Psoas muscle (tissue), 8 donors: ENCODE measurements around the gene PNLIPRP3. TPM values are rescaled to one million over a fixed set of nuclear protein-coding genes. Genes with fewer than 3 reads are reported as not detected.

Experiments used
- ATAC-seq, 4 donors: fragments of 200-7000 bp; cut with Tn5 transposase; one replicate each; pipeline ENCODE4 v1.9.1; 2020; ENCODE audit warnings: moderate library complexity in 3 of 4, mild to moderate bottlenecking in 2 of 4
- DNase-seq, 2 donors: peaks; one replicate each; pipeline ENCODE4 v3.0.0-alpha.2; 2020
- H3K27ac ChIP-seq: fragments of 200-600 bp; one replicate; pipeline ENCODE4 v1.8.0; 2022
- H3K27me3 ChIP-seq, 3 donors: fragments of 200-600 bp in 1 of 3; one replicate each; pipeline versions ENCODE4 v1.6.1 to v1.8.0; 2013 to 2022; ENCODE audit warnings: low read length in 2 of 3, mild to moderate bottlenecking in 2 of 3, moderate library complexity in 1 of 3; ENCODE audit not compliant: insufficient read depth in 3 of 3
- H3K36me3 ChIP-seq, 2 donors: fragments of 200-600 bp in 1 of 2; one replicate each; pipeline versions ENCODE4 v1.6.1 to v1.8.0; 2013 to 2022; ENCODE audit warnings: low read depth in 1 of 2, mild to moderate bottlenecking in 1 of 2, moderate library complexity in 1 of 2; ENCODE audit not compliant: insufficient read depth in 1 of 2
- H3K4me1 ChIP-seq: fragments of 200-600 bp; one replicate; pipeline ENCODE4 v1.8.0; 2022
- H3K4me3 ChIP-seq: fragments of 200-600 bp; one replicate; pipeline ENCODE4 v1.8.0; 2022; ENCODE audit warnings: mild to moderate bottlenecking
- H3K9me3 ChIP-seq: fragments of 200-600 bp; one replicate; pipeline ENCODE4 v1.8.0; 2022
- WGBS, 3 donors: extraction: QIAGEN DNeasy Blood & Tissue Kit; methylation state at CpG; one replicate each; pipeline versions ENCODE4 v1.1.6 to v1.1.7; 2013; 5-methylcytosine and 5-hydroxymethylcytosine counted together
- intact Hi-C, 2 donors: fragments of 100-400 bp; cut with DNase I; formaldehyde crosslinking; loops; one replicate each; pipeline versions ENCODE4 v1.11.0 to v1.14.2; 2022
- polyA plus RNA-seq, 3 donors: library from polyadenylated mRNA; stranded (reverse); fragments of 200-250 nt; gene quantifications; one replicate each; pipeline ENCODE4 v1.2.3, GENCODE V29; 2013
- total RNA-seq, 4 donors: library from RNA; stranded (reverse); fragmentation: NEBNext Ultra II Directional in 2 of 4; extraction: Animal tissue kit (Norgen Biotek cat#: 25700) in 2 of 4; gene quantifications; one replicate each; pipeline versions ENCODE4 v1.2.1 to v1.2.4, GENCODE V29; 2021 to 2023
- TF ChIP-seq, protein P1 (sequence below): fragments of 200-600 bp; IDR thresholded peaks from one replicate; pipeline ENCODE4 v1.8.0; 2022; ENCODE audit warnings: antibody characterized with exemption
- donor health status: healthy with polysubstance abuse.
- donor health status: DM: no; HTN: no; CAD: no; lungs with moderate emphysema.
- donor health status: Bipolar disorder and iron deficiency.
- donor health status: healthy.
- donor health status: DM: yes; HTN: yes; CAD: no.
- donor health status: DM: no; HTN: no; CAD: no.
- donor health status: DM: no; HTN: no; CAD: no.
- donor health status: DM: yes; HTN: yes; CAD: no.

PNLIPRP3 gene
- total and polyA plus RNA-seq, 7 donors = not detected

GRCh38 chr10:116452338-116452720 is 24.7 kb downstream of the PNLIPRP3 start:
- Histone ChIP-seq H3K27ac (no peak overlapping the region), H3K27me3 (no peaks in the 10 kb centered on the region), H3K4me3 (no peak overlapping the region), H3K4me1 (no peaks in the 10 kb centered on the region), H3K36me3 (no peaks in the 10 kb centered on the region), H3K9me3 (no peaks in the 10 kb centered on the region)
- ATAC-seq = no peak
- no peak for DNase-seq
- intact Hi-C loops = no loop called here
- TF ChIP-seq, protein P1, sequence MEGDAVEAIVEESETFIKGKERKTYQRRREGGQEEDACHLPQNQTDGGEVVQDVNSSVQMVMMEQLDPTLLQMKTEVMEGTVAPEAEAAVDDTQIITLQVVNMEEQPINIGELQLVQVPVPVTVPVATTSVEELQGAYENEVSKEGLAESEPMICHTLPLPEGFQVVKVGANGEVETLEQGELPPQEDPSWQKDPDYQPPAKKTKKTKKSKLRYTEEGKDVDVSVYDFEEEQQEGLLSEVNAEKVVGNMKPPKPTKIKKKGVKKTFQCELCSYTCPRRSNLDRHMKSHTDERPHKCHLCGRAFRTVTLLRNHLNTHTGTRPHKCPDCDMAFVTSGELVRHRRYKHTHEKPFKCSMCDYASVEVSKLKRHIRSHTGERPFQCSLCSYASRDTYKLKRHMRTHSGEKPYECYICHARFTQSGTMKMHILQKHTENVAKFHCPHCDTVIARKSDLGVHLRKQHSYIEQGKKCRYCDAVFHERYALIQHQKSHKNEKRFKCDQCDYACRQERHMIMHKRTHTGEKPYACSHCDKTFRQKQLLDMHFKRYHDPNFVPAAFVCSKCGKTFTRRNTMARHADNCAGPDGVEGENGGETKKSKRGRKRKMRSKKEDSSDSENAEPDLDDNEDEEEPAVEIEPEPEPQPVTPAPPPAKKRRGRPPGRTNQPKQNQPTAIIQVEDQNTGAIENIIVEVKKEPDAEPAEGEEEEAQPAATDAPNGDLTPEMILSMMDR = no peak

DNA sequence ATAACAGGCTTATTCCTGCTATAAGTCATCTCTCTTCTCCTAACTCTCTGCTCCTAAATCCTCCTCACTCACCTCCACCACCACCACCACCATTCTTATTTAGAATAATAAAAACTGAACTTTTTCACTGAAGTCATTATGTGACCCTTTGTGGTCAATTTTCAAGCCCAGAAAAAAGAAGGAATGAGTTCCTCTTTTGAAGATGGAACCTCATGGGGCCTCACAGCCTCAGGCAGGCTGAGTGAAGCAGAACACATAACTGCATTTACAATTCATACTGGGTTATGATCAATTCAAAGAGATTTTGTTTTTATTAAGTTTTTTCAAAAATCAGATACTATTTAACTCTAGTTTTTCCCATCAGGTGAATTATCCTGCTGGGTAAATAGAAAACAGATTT is 29.8 kb downstream of the PNLIPRP3 start:
- no peaks in the 10 kb centered on the region for H3K36me3 ChIP-seq
- intact Hi-C loops = no loop called here
- DNase-seq (no peak), ATAC-seq (no peak)
- TF ChIP-seq, protein P1 = no peak
- H3K27me3 ChIP-seq = no peaks in the 10 kb centered on the region
- no peaks in the 10 kb centered on the region for H3K4me1 ChIP-seq
- no peaks in the 10 kb centered on the region for H3K9me3 ChIP-seq
- no peak overlapping the region for H3K27ac ChIP-seq
- no peak overlapping the region for H3K4me3 ChIP-seq

DNA sequence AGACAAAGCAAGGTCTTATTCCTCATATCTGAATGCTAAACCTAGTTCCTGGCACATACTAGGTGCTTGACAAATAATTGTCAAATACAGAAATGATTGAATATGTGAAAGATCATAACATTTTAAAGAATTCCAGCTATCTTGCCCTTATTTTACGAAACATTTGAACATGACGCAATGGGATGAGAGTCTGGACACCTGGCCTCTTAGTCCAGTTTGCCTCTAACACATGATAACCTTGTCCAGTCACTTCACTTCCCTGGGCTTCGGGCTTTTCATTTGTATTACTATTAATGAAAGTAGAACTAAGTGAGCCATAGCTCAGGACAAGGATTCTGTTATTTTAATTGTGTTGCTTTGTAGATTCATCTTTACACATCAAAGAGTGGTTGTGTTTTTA is 32.6 kb downstream of the PNLIPRP3 start:
- intact Hi-C loops = no loop called here
- DNase-seq (no peak), ATAC-seq (no peak)
- H3K4me1 ChIP-seq = no peaks in the 10 kb centered on the region
- no peaks in the 10 kb centered on the region for H3K36me3 ChIP-seq
- no peak overlapping the region for H3K4me3 ChIP-seq
- H3K9me3 ChIP-seq = no peaks in the 10 kb centered on the region
- WGBS, 3 donors = 85 to 89% (median 87%) methylated on average over 3 of the region's 3 CpGs
- H3K27me3 ChIP-seq = no peaks in the 10 kb centered on the region
- H3K27ac ChIP-seq = no peak overlapping the region
- TF ChIP-seq, protein P1 = no peak

DNA sequence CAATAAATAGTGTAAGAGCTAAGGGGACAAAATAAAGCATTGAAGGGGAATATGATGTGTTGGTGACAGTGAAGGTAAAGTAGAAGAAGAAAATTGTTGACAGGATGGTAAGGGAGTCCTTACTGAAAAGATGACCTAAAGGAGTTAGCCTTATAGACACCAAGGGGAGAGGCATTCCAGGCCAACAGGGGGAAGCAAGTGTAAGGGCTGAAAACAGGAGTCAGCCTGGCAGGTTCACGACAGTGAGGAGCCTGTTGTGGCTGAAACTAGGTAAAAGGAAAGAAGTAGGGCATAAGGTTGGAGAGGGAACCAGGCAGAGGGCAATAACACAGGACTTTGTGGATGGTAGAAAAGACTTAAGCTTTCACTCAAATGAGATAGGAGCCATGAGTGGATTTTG is 34.0 kb downstream of the PNLIPRP3 start:
- intact Hi-C loops = no loop called here
- Histone ChIP-seq H3K27me3 (no peaks in the 10 kb centered on the region), H3K36me3 (no peaks in the 10 kb centered on the region), H3K27ac (no peak overlapping the region), H3K4me1 (no peaks in the 10 kb centered on the region), H3K9me3 (no peaks in the 10 kb centered on the region), H3K4me3 (no peak overlapping the region)
- ATAC-seq (no peak), DNase-seq (no peak)
- TF ChIP-seq, protein P1 = no peak
- 21 to 33% (median 29%) methylated on average over 1 of the region's 1 CpG for WGBS, 3 donors

- no peaks in the 10 kb centered on the region for H3K9me3 ChIP-seq
- intact Hi-C loops = no loop called here
- H3K4me3 ChIP-seq = no peak overlapping the region
- WGBS, 3 donors = 17 to 46% (median 29%) methylated on average over 2 of the region's 2 CpGs
- no peaks in the 10 kb centered on the region for H3K27me3 ChIP-seq
- DNase-seq (no peak), ATAC-seq (no peak)
- TF ChIP-seq, protein P1 = no peak
- H3K4me1 ChIP-seq = no peaks in the 10 kb centered on the region
- no peak overlapping the region for H3K27ac ChIP-seq
- no peaks in the 10 kb centered on the region for H3K36me3 ChIP-seq
Observed at GRCh38 chr10:116464257-116464656, 36.6 kb downstream of the PNLIPRP3 start.
